ENCODE results near the gene ELF3.
"Not testable (repeated sequence)": the region's sequence is repeated elsewhere in the genome, so short reads cannot be mapped to it uniquely, and the experiment has no call there.

ELF3 gene

DNA sequence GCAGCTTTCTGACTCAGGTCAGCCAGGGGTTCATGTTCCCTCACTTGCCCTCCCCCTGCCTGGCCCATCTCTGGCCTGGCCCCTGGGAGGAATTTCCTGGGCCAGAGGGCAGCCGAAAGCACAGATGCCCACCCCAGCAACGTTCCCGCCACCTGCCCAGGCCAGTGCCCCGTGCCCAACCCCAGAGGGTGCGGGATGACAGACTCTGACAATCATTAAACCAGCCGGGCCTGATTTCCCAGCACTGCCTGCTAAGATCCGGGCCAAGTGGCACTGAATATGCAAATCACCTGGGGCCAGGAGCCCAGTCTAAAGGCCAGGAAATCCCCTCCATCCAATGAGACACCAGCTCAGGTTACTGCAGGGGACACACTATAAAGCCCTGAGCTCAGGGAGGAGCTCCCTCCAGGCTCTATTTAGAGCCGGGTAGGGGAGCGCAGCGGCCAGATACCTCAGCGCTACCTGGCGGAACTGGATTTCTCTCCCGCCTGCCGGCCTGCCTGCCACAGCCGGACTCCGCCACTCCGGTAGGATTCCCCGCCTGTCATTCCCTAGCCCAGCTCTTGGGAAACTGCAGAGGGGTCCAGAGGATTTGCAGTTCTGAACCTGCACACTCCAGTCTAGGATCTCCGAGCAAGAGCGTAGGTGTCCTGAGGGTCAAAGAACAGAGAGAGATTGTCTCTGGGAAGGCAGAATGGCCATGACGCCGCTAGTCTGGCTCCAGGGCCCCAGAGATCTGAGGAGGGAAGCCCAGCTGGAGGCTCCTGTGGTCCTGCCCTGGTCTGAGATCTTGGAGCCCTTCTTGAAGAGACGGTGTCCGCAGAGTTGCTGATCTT is at the start of gene ELF3:
Gene ELF3 (plus strand): TSS at position 408 of the 836 bp plus-strand sequence. CDS start 550 bp downstream, outside the sequence.
- FAIRE-seq (no peak), DNase-seq (ENCODE audit: insufficient read length, low spot score) (no peak)
- TF ChIP-seq, protein P1, sequence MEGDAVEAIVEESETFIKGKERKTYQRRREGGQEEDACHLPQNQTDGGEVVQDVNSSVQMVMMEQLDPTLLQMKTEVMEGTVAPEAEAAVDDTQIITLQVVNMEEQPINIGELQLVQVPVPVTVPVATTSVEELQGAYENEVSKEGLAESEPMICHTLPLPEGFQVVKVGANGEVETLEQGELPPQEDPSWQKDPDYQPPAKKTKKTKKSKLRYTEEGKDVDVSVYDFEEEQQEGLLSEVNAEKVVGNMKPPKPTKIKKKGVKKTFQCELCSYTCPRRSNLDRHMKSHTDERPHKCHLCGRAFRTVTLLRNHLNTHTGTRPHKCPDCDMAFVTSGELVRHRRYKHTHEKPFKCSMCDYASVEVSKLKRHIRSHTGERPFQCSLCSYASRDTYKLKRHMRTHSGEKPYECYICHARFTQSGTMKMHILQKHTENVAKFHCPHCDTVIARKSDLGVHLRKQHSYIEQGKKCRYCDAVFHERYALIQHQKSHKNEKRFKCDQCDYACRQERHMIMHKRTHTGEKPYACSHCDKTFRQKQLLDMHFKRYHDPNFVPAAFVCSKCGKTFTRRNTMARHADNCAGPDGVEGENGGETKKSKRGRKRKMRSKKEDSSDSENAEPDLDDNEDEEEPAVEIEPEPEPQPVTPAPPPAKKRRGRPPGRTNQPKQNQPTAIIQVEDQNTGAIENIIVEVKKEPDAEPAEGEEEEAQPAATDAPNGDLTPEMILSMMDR (IDR thresholded peaks at IDR 0.05; ENCODE audit: insufficient read depth, missing control alignments), result no peak

DNA sequence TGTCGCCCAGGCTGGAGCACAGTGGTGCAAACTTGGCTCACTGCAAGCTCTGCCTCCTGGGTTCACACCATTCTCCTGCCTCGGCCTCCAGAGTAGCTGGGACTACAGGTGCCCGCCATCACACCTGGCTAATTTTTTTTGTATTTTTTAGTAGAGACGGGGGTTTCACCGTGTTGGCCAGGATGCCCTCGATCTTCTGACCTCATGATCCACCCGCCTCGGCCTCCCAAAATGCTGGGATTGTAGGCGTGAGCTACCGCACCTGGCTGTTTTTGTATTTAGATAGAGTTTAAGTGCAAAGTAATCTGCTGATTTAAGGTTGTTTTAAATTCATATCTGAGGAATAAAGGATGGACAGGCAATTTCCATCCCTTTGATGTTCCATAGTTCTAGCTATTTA is 48.0 kb upstream of the ELF3 start:
- FAIRE-seq; DNase-seq (ENCODE audit: insufficient read length, low spot score): not testable (repeated sequence)

- no peak for FAIRE-seq
- DNase-seq (ENCODE audit: insufficient read length, low spot score), result no peak
- TF ChIP-seq, protein P1 (IDR thresholded peaks at IDR 0.05; ENCODE audit: insufficient read depth, missing control alignments), result no peak
Observed at GRCh38 chr1:201964261-201964660, 46.1 kb upstream of the ELF3 start.

DNA sequence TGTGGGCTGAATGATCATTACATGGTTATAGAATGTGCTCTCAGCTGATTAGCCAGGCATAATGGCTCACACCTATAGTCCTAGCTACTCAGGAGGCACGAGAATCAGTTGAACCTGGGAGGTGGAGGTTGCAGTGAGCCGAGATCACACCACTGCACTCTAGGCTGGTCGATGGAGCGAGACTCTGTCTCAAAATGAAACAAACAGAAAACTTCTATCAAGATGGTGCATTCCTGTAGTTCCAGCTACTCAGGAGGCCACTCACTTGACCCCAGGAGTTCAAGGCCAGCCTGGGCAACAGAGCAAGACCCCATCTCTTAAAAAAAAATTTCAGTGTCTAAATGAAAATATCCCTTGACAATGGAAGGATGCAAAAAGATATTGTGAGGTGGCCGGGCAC is 44.2 kb upstream of the ELF3 start:
- TF ChIP-seq, protein P1 (IDR thresholded peaks at IDR 0.05; ENCODE audit: insufficient read depth, missing control alignments), result no peak
- FAIRE-seq (no peak), DNase-seq (ENCODE audit: insufficient read length, low spot score) (no peak)

GRCh38 chr1:201968202-201968925 is 42.0 kb upstream of the ELF3 start:
- TF ChIP-seq, protein P1 (IDR thresholded peaks at IDR 0.05; ENCODE audit: insufficient read depth, missing control alignments), result no peak
- DNase-seq (ENCODE audit: insufficient read length, low spot score), result no peak
- no peak for FAIRE-seq

GRCh38 chr1:201970334-201971159 is 39.8 kb upstream of the ELF3 start:
- FAIRE-seq (peak; percentile 11), DNase-seq (ENCODE audit: insufficient read length, low spot score) (no peak)
- TF ChIP-seq, protein P1 (IDR thresholded peaks at IDR 0.05; ENCODE audit: insufficient read depth, missing control alignments), result no peak

GRCh38 chr1:201982082-201982622 is 28.2 kb upstream of the ELF3 start:
- DNase-seq (ENCODE audit: insufficient read length, low spot score), result peak; percentile 86
- TF ChIP-seq, protein P1 (IDR thresholded peaks at IDR 0.05; ENCODE audit: insufficient read depth, missing control alignments), result no peak
- no peak for FAIRE-seq

Data from D721Med (cell line).